B cell (primary cell): Measurements from ENCODE around the gene HMBS. TPM values are rescaled to one million over a fixed set of nuclear protein-coding genes. Genes with fewer than 3 reads are reported as not detected.

ENCODE experiments used
- ATAC-seq: fragments of 200-7000 bp; cut with Tn5 transposase; one replicate; pipeline ENCODE4 v1.10.0; 2021; ENCODE audit warnings: low read depth, mild to moderate bottlenecking, moderate number of reproducible peaks, moderate library complexity
- CTCF ChIA-PET: fragments of 350-600 bp; sonication (Branson Sonifier 250); formaldehyde crosslinking; loops from one replicate; lab custom pipeline; 2021; ENCODE audit warnings: antibody characterized with exemption, inconsistent platforms; lab: Charles Lee
- POLR2A ChIA-PET: fragments of 350-600 bp; sonication (Branson Sonifier 250); formaldehyde crosslinking; loops from one replicate; lab custom pipeline; 2021; ENCODE audit warnings: antibody characterized with exemption; lab: Charles Lee
- DNase-seq: peaks from one replicate; pipeline ENCODE4 v3.0.0; 2013
- H2AFZ ChIP-seq: 2 replicates; pipeline ENCODE4 v1.6.1; 2012; ENCODE audit warnings: mild to moderate bottlenecking, low read depth, low read length; ENCODE audit not compliant: insufficient read depth, poor library complexity, severe bottlenecking
- H3K27ac ChIP-seq, 2 donors: 1 replicate in 1 of 2; 2 replicates in 1 of 2; pipeline ENCODE4 v1.5.1; 2012 to 2013; ENCODE audit warnings: low read length in 2 of 2, mild to moderate bottlenecking in 2 of 2, moderate library complexity in 1 of 2
- H3K27me3 ChIP-seq, 4 experiments: fragments of 200-600 bp in 1 of 4; sonication (generic) in 1 of 4; replicated peaks in 1 of 4; 1 replicate in 2 of 4; 2 replicates in 2 of 4; pipeline versions ENCODE4 v1.6.1 to v1.7.0; 2013 to 2016; ENCODE audit warnings: low read length in 3 of 4, mild to moderate bottlenecking in 2 of 4, mixed read lengths in 1 of 4, moderate library complexity in 1 of 4; ENCODE audit not compliant: insufficient read depth in 4 of 4, control insufficient read depth in 3 of 4; ENCODE audit errors: control extremely low read depth in 1 of 4
- H3K36me3 ChIP-seq, 2 experiments: replicated peaks in 1 of 2; 1 replicate in 1 of 2; 2 replicates in 1 of 2; pipeline versions ENCODE4 v1.6.1 to v1.7.1; 2013; ENCODE audit warnings: low read length in 1 of 2; ENCODE audit not compliant: insufficient read depth in 2 of 2, control insufficient read depth in 1 of 2; ENCODE audit errors: control extremely low read depth in 1 of 2, extremely low read depth in 1 of 2
- H3K4me1 ChIP-seq, 2 donors: fragments of 200-600 bp in 1 of 2; sonication (generic) in 1 of 2; 1 replicate in 1 of 2; 2 replicates in 1 of 2; pipeline versions ENCODE4 v1.5.1 to v1.6.1; 2013 to 2017; ENCODE audit warnings: low read length in 2 of 2; ENCODE audit not compliant: control insufficient read depth in 2 of 2, insufficient read depth in 2 of 2
- H3K4me2 ChIP-seq: replicated peaks from 2 replicates; pipeline ENCODE3; 2012; ENCODE audit warnings: mild to moderate bottlenecking, low read depth, low read length; ENCODE audit not compliant: poor library complexity, severe bottlenecking
- H3K4me3 ChIP-seq, 5 experiments: fragments of 200-600 bp in 1 of 5; sonication (generic) in 1 of 5; 1 replicate in 3 of 5; 2 replicates in 2 of 5; pipeline versions ENCODE4 v1.5.1 to v1.7.0; 2011 to 2016; ENCODE audit warnings: low read length in 4 of 5, mild to moderate bottlenecking in 4 of 5, low read depth in 2 of 5, control low read depth in 1 of 5, moderate library complexity in 1 of 5; ENCODE audit not compliant: insufficient read depth in 1 of 5; ENCODE audit errors: control extremely low read depth in 1 of 5, extremely low read depth in 1 of 5
- H3K79me2 ChIP-seq: fragments of 200-600 bp; sonication (generic); one replicate; pipeline ENCODE4 v1.6.0; 2016; ENCODE audit warnings: low read length; ENCODE audit not compliant: control insufficient read depth, insufficient read depth
- H3K9ac ChIP-seq: fragments of 200-600 bp; sonication (generic); 2 replicates; pipeline ENCODE4 v1.6.1; 2017; ENCODE audit warnings: mild to moderate bottlenecking, low read length, moderate library complexity
- H3K9me3 ChIP-seq, 3 donors: one replicate each; pipeline versions ENCODE4 v1.6.1 to v1.7.1; 2013; ENCODE audit warnings: low read length in 2 of 3; ENCODE audit not compliant: control insufficient read depth in 2 of 3, insufficient read depth in 1 of 3; ENCODE audit errors: control extremely low read depth in 1 of 3
- H4K20me1 ChIP-seq: 2 replicates; pipeline ENCODE4 v1.6.0; 2012; ENCODE audit warnings: mild to moderate bottlenecking, low read length; ENCODE audit not compliant: insufficient read depth, control insufficient read depth, poor library complexity, severe bottlenecking
- H3K27ac Mint-ChIP-seq: one replicate; pipeline ENCODE4 v1.8.0; 2021; ENCODE audit warnings: mixed read lengths
- H3K27me3 Mint-ChIP-seq: one replicate; pipeline ENCODE4 v1.8.0; 2021; ENCODE audit warnings: mixed read lengths
- H3K4me1 Mint-ChIP-seq: one replicate; pipeline ENCODE4 v1.8.0; 2021; ENCODE audit warnings: mixed read lengths
- H3K4me3 Mint-ChIP-seq: one replicate; pipeline ENCODE4 v1.8.0; 2021; ENCODE audit warnings: mixed read lengths
- H3K9me3 Mint-ChIP-seq: one replicate; pipeline ENCODE4 v1.8.0; 2022; ENCODE audit warnings: mixed read lengths; ENCODE audit not compliant: insufficient read depth
- CTCF ChIP-seq: fragments of 200-600 bp; IDR thresholded peaks from one replicate; pipeline ENCODE4 v1.8.0; 2022; ENCODE audit warnings: antibody characterized with exemption, mild to moderate bottlenecking
- EZH2 ChIP-seq: IDR thresholded peaks from 2 replicates; pipeline ENCODE4 v1.6.1; 2012; ENCODE audit warnings: borderline replicate concordance, low read depth, mild to moderate bottlenecking, moderate library complexity, low read length; ENCODE audit not compliant: insufficient read depth, poor library complexity, severe bottlenecking
- WGBS: methylation state at CpG from one replicate; pipeline ENCODE4 v1.1.5; 2013; ENCODE audit warnings: missing lambda C conversion rate; ENCODE audit not compliant: insufficient coverage; 5-methylcytosine and 5-hydroxymethylcytosine counted together
- intact Hi-C: fragments of 100-400 bp; cut with micrococcal nuclease; formaldehyde crosslinking; loops from one replicate; pipeline ENCODE4 v1.10.0; 2022
- polyA plus RNA-seq: library from polyadenylated mRNA; depleted of rRNA; stranded (reverse); fragments of >200 nt; gene quantifications from 2 replicates; pipeline ENCODE4 v1.2.3, GENCODE V29; 2012
- total RNA-seq, 2 donors: library from RNA; stranded (reverse); fragments of 120-200 nt in 1 of 2; gene quantifications; 1 replicate in 1 of 2; 2 replicates in 1 of 2; pipeline versions ENCODE4 v1.2.3 to v1.2.4, GENCODE V29; 2013 to 2022

The HMBS gene
- total and polyA plus RNA-seq, 2 donors (not counting 1 experiment from before 2014, with no cell fraction given): 7.6 to 17.7 TPM

- H3K4me3 Mint-ChIP-seq: no peak overlapping the region
- no peak overlapping the region for H3K4me2 ChIP-seq
- peaks cover 34% of the 10 kb centered on the region for H3K4me1 Mint-ChIP-seq
Observed at GRCh38 chr11:119089319-119089718, 4.6 kb downstream of the HMBS start.

GRCh38 chr11:119091178-119091577 is 6.5 kb downstream of the HMBS start:
- H3K4me1 Mint-ChIP-seq: peaks cover 26% of the 10 kb centered on the region
- TF ChIP-seq CTCF (no peak), EZH2 (no peak)
- intact Hi-C loops: no loop called here
- ChIA-PET CTCF (no interaction called here), POLR2A (interaction anchor here (0.6 kb wide), 1 partner anchor 324 kb away, joined by 9 read pairs; no protein-coding TSS in a partner anchor)
- H3K27ac ChIP-seq: no peak overlapping the region
- DNase-seq: no peak
- H4K20me1 ChIP-seq: peaks cover 5% of the 10 kb centered on the region
- no peak overlapping the region for H3K4me2 ChIP-seq
- no peak overlapping the region for H2AFZ ChIP-seq
- no peak overlapping the region for H3K9ac ChIP-seq
- WGBS: 96% methylated on average over 7 of the region's 9 CpGs
- peaks cover 15 to 34% of the 10 kb centered on the region in 2 donors for H3K4me1 ChIP-seq
- H3K4me3 Mint-ChIP-seq: no peak overlapping the region
- peaks cover 43% of the 10 kb centered on the region for H3K79me2 ChIP-seq
- H3K4me3 ChIP-seq: no peak overlapping the region
- peaks cover 0 to 3% of the 10 kb centered on the region in 2 experiments for H3K36me3 ChIP-seq
- H3K9me3 Mint-ChIP-seq: no peaks in the 10 kb centered on the region
- H3K27me3 Mint-ChIP-seq: no peaks in the 10 kb centered on the region
- H3K27me3 ChIP-seq: no peaks in the 10 kb centered on the region
- no peak for ATAC-seq
- H3K27ac Mint-ChIP-seq: no peak overlapping the region
- H3K9me3 ChIP-seq: no peaks in the 10 kb centered on the region

More at GRCh38 chr11:119089319-119089718, 4.6 kb downstream of the HMBS start:
- no peaks in the 10 kb centered on the region for H3K9me3 ChIP-seq
- peaks cover 22 to 40% of the 10 kb centered on the region in 2 donors for H3K4me1 ChIP-seq
- Mint-ChIP-seq H3K27me3 (no peaks in the 10 kb centered on the region), H3K9me3 (no peaks in the 10 kb centered on the region), H3K27ac (no peak overlapping the region)
- H3K9ac ChIP-seq: no peak overlapping the region
- H3K27me3 ChIP-seq: no peaks in the 10 kb centered on the region
- 100% methylated on average over 1 of the region's 1 CpG for WGBS
- H4K20me1 ChIP-seq: no peaks in the 10 kb centered on the region
- intact Hi-C loops: no loop called here
- no peak overlapping the region for H3K4me3 ChIP-seq
- no peak for DNase-seq
- POLR2A ChIA-PET: interaction anchor here (0.6 kb wide), 1 partner anchor 31 kb away, joined by 4 read pairs; no protein-coding TSS in a partner anchor
- no peak overlapping the region for H2AFZ ChIP-seq
- TF ChIP-seq CTCF: no peak
- TF ChIP-seq EZH2: no peak
- H3K79me2 ChIP-seq: peaks cover 49% of the 10 kb centered on the region
- CTCF ChIA-PET: interaction anchor here (0.6 kb wide), 1 partner anchor 109 kb away, joined by 3 read pairs; no protein-coding TSS in a partner anchor
- no peak for ATAC-seq
- no peak overlapping the region for H3K27ac ChIP-seq
- H3K36me3 ChIP-seq: peaks cover 0 to 3% of the 10 kb centered on the region in 2 experiments
